K562 (cell line): ENCODE results near the gene UBXN11. TPM values are rescaled to one million over a fixed set of nuclear protein-coding genes. Genes with fewer than 3 reads are reported as not detected.

ENCODE experiments used
- CHCHD3 ChIP-seq: fragments of 250-450 bp; sonication (Bioruptor Pico); IDR thresholded peaks from 2 replicates; pipeline ENCODE4 v2.1.2; 2022; ENCODE audit warnings: mild to moderate bottlenecking
- EP400 ChIP-seq: fragments of 450-650 bp; IDR thresholded peaks from 2 replicates; pipeline ENCODE4 v1.6.1; 2017; ENCODE audit warnings: antibody characterized with exemption, mild to moderate bottlenecking, moderate library complexity
- GATAD2B ChIP-seq: fragments of 450-650 bp; IDR thresholded peaks from 2 replicates; pipeline ENCODE4 v1.6.1; 2017; ENCODE audit warnings: mild to moderate bottlenecking, borderline replicate concordance
- KLF13 ChIP-seq: fragments of 450-650 bp; IDR thresholded peaks from 2 replicates; pipeline ENCODE4 v1.6.1; 2016; ENCODE audit warnings: missing genetic modification characterization, low read depth, mild to moderate bottlenecking, missing compliant biosample characterization, moderate library complexity, borderline replicate concordance
- NFIC ChIP-seq: fragments of 450-650 bp; IDR thresholded peaks from 2 replicates; pipeline ENCODE4 v1.6.1; 2017; ENCODE audit warnings: mild to moderate bottlenecking, inconsistent platforms
- OTX1 ChIP-seq: fragments of 450-650 bp; formaldehyde crosslinking; IDR thresholded peaks from 2 replicates; pipeline ENCODE4 v1.4.0; 2022; ENCODE audit warnings: mild to moderate bottlenecking
- PHTF2 ChIP-seq: fragments of 250-450 bp; sonication (Bioruptor Pico); IDR thresholded peaks from 2 replicates; pipeline ENCODE4 v1.5.0; 2021; ENCODE audit warnings: mild to moderate bottlenecking
- POLR2B ChIP-seq: fragments of 450-650 bp; IDR thresholded peaks from 2 replicates; pipeline ENCODE4 v1.6.1; 2018; ENCODE audit warnings: low read depth; ENCODE audit not compliant: partially characterized antibody
- RFX1 ChIP-seq: fragments of 450-650 bp; IDR thresholded peaks from 2 replicates; pipeline ENCODE4 v1.6.1; 2016; ENCODE audit warnings: mild to moderate bottlenecking, moderate library complexity
- SUPT5H ChIP-seq: fragments of 450-650 bp; IDR thresholded peaks from 2 replicates; pipeline ENCODE4 v1.6.1; 2016
- TEAD1 ChIP-seq, 2 experiments: fragments of 450-650 bp in 1 of 2; sonication (generic) in 1 of 2; formaldehyde crosslinking; IDR thresholded peaks; 2 replicates each; pipeline versions ENCODE4 v1.4.0 to v1.8.0; 2020 to 2022; ENCODE audit warnings: mild to moderate bottlenecking in 2 of 2, missing genetic modification reagents in 1 of 2
- TEAD2 ChIP-seq: fragments of 450-650 bp; IDR thresholded peaks from 2 replicates; pipeline ENCODE4 v1.6.1; 2016; ENCODE audit warnings: missing genetic modification characterization, control low read depth, missing compliant biosample characterization
- ZNF134 ChIP-seq: fragments of 250-450 bp; sonication (Bioruptor Pico); conservative IDR thresholded peaks from 2 replicates; pipeline ENCODE4 v1.4.0; 2020
- ZNF239 ChIP-seq: fragments of 250-450 bp; sonication (Bioruptor Pico); IDR thresholded peaks from 2 replicates; pipeline ENCODE4 v1.4.0; 2020; ENCODE audit warnings: mild to moderate bottlenecking
- ZNF644 ChIP-seq: fragments of 200-800 bp; sonication (Bioruptor generic); IDR thresholded peaks from 2 replicates; pipeline ENCODE4 v1.6.1; 2016; ENCODE audit warnings: low read depth, missing genetic modification characterization, missing compliant biosample characterization
- ZNF699 ChIP-seq: fragments of 250-450 bp; sonication (Bioruptor Pico); IDR thresholded peaks from 2 replicates; pipeline ENCODE4 v1.8.0; 2021; ENCODE audit warnings: mild to moderate bottlenecking, moderate library complexity; ENCODE audit not compliant: insufficient replicate concordance
- polyA plus RNA-seq, 8 experiments: library from polyadenylated mRNA; depleted of rRNA in 4 of 8; stranded (reverse) in 5 of 8; unstranded in 3 of 8; fragments of >200 nt; fragmentation: Nextera tagmentation in 2 of 8; fragmentation: Illumina TruSeq in 1 of 8; extraction: Ambion mirVana in 2 of 8; extraction: Trizol in 1 of 8; gene quantifications; 2 replicates each; pipeline versions ENCODE4 v1.2.1 to v1.2.3, GENCODE V29; 2011 to 2014; ENCODE audit warnings: inconsistent platforms in 1 of 8, missing spikeins in 1 of 8
- total RNA-seq, 7 experiments: library from RNA; depleted of rRNA in 6 of 7; stranded (reverse); fragments of >200 nt in 6 of 7; fragmentation: Illumina TruSeq in 2 of 7; extraction: Trizol in 2 of 7; gene quantifications; 2 replicates each; pipeline versions ENCODE4 v1.2.1 to v1.2.3, GENCODE V29; 2011 to 2021; ENCODE audit warnings: low replicate concordance in 1 of 7
- TF ChIP-seq, protein P1 (sequence below): sonication (generic); formaldehyde crosslinking; IDR thresholded peaks from 2 replicates; pipeline ENCODE4 v1.8.1; 2023; ENCODE audit warnings: mild to moderate bottlenecking, missing genetic modification reagents
- TF ChIP-seq, protein P2 (sequence below): fragments of 250-450 bp; sonication (Bioruptor Pico); IDR thresholded peaks from 2 replicates; pipeline ENCODE4 v1.8.0; 2022; ENCODE audit warnings: moderate library complexity, mild to moderate bottlenecking, inconsistent platforms

Gene UBXN11
- total and polyA plus RNA-seq, 9 of the 15 experiments (the other 6 are each of a cell fraction or from before 2014, with no cell fraction given), result 0.48 to 34.3 (median 11.3) TPM

DNA sequence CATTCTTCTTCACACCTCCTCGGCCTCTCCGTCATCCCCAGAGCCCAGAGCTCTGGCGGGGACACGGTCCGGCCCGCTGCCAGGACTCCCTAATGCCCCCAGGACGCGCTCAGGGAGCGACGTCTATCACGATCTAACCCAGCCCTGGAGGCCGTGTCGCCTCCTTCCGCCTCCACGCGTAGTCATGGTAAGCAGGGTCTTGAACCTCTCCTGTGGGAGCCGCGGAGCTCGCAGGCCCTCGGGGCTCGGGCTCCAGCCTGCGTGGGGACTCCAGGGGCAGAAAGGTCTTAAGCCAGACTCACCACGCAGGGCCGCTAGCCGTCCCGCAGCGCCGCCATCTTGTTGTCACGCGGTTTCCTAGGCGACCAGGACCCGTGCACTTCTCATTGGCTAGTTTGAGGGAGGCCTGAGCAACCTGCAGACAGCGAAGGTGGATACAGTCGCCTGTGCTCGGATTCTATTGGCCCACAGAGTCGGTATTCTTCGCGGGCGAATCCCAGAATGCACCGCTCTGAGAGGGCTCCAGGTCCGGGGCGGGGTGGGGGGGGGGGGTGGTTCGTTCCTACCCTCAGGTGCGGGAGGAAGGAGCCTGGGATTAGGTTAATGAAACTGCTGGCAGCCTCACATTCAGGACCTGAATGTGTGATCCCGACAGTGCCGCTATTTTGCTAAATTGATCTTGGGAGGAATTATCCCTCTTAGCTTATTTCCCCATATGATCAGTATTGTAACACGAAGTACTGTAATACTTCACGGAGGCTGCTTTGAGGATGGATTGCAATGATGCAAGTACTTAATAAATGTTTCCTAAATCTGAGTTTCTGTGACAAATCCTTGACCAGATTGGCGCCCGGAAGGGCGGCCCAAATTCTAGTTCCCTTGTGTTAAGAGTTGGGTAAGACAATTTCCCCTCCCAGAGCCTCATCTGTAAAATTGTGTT, at the start of gene UBXN11 (continued):
- TF ChIP-seq PHTF2 (no peak), POLR2B (no peak), TEAD1 (CRISPR knock-in tag; IDR thresholded peaks at IDR 0.05) (no peak; a peak in 2 of 4 replicates), ZNF239 (CRISPR knock-in tag) (no peak), EP400 (peak; percentile 22; the same call in 1 of the 2 replicates), ZNF699 (no peak), ZNF644 (tag) (no peak), GATAD2B (no peak), NFIC (peak; percentile 46; the same call in 1 of the 2 replicates), SUPT5H (peak; percentile 55; the same call in 1 of the 2 replicates), TEAD2 (no peak), ZNF134 (CRISPR knock-in tag) (no peak), KLF13 (tag) (no peak), OTX1 (CRISPR knock-in tag) (no peak), CHCHD3 (CRISPR knock-in tag) (no peak), RFX1 (peak; percentile 98)
- TF ChIP-seq, protein P1, sequence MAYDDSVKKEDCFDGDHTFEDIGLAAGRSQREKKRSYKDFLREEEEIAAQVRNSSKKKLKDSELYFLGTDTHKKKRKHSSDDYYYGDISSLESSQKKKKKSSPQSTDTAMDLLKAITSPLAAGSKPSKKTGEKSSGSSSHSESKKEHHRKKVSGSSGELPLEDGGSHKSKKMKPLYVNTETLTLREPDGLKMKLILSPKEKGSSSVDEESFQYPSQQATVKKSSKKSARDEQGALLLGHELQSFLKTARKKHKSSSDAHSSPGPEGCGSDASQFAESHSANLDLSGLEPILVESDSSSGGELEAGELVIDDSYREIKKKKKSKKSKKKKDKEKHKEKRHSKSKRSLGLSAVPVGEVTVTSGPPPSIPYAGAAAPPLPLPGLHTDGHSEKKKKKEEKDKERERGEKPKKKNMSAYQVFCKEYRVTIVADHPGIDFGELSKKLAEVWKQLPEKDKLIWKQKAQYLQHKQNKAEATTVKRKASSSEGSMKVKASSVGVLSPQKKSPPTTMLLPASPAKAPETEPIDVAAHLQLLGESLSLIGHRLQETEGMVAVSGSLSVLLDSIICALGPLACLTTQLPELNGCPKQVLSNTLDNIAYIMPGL (CRISPR knock-in tag), result no peak
- TF ChIP-seq, protein P2, sequence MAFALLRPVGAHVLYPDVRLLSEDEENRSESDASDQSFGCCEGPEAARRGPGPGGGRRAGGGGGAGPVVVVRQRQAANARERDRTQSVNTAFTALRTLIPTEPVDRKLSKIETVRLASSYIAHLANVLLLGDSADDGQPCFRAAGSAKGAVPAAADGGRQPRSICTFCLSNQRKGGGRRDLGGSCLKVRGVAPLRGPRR (CRISPR knock-in tag), result no peak
